ENCODE results near the gene ARMC2.

- no peak for TF ChIP-seq CTCF (IDR thresholded peaks at IDR 0.05)
- TF ChIP-seq POLR2A (IDR thresholded peaks at IDR 0.05): peak; percentile 19
These were observed 160.5 kb downstream of the ARMC2 start for GRCh38 chr6:109008537-109009235.
